ENCODE measurements around the gene DCUN1D1.

DCUN1D1 gene

GRCh38 chr3:182936239-182936917 is 44.0 kb downstream of the DCUN1D1 start:
- Histone ChIP-seq H3K9ac (ENCODE audit: low read length in 2 of 2) (no peak overlapping the region), H3K36me3 (ENCODE audit: control insufficient read depth in 2 of 2, insufficient read depth in 2 of 2, low read length in 2 of 2) (no peaks in the 10 kb centered on the region), H3K9me3 (ENCODE audit: control insufficient read depth in 2 of 2, low read length in 2 of 2) (peaks cover 0 to 3% of the 10 kb centered on the region in 2 donors), H3K27me3 (ENCODE audit: control insufficient read depth in 1 of 2, insufficient read depth in 2 of 2, low read length in 2 of 2) (no peaks in the 10 kb centered on the region), H3K4me1 (ENCODE audit: control insufficient read depth, insufficient read depth, low read length) (no peaks in the 10 kb centered on the region), H3K4me3 (ENCODE audit: low read length in 2 of 2) (no peak overlapping the region), H3K27ac (ENCODE audit: low read length) (no peak overlapping the region)

- Histone ChIP-seq H3K9me3 (ENCODE audit: control insufficient read depth in 2 of 2, low read length in 2 of 2) (peaks cover 0 to 3% of the 10 kb centered on the region in 2 donors), H3K27me3 (ENCODE audit: control insufficient read depth in 1 of 2, insufficient read depth in 2 of 2, low read length in 2 of 2) (no peaks in the 10 kb centered on the region), H3K4me1 (ENCODE audit: control insufficient read depth, insufficient read depth, low read length) (no peaks in the 10 kb centered on the region), H3K9ac (ENCODE audit: low read length in 2 of 2) (no peak overlapping the region), H3K27ac (ENCODE audit: low read length) (no peak overlapping the region), H3K36me3 (ENCODE audit: control insufficient read depth in 2 of 2, insufficient read depth in 2 of 2, low read length in 2 of 2) (no peaks in the 10 kb centered on the region), H3K4me3 (ENCODE audit: low read length in 2 of 2) (no peak overlapping the region)
These were observed 44.5 kb downstream of the DCUN1D1 start for GRCh38 chr3:182935803-182936202.

GRCh38 chr3:182925944-182926337 is 54.4 kb downstream of the DCUN1D1 start:
- Histone ChIP-seq H3K27ac (ENCODE audit: low read length) (no peak overlapping the region), H3K9me3 (ENCODE audit: control insufficient read depth in 2 of 2, low read length in 2 of 2) (no peaks in the 10 kb centered on the region), H3K27me3 (ENCODE audit: control insufficient read depth in 1 of 2, insufficient read depth in 2 of 2, low read length in 2 of 2) (no peaks in the 10 kb centered on the region), H3K9ac (ENCODE audit: low read length in 2 of 2) (no peak overlapping the region), H3K36me3 (ENCODE audit: control insufficient read depth in 2 of 2, insufficient read depth in 2 of 2, low read length in 2 of 2) (no peaks in the 10 kb centered on the region), H3K4me3 (ENCODE audit: low read length in 2 of 2) (no peak overlapping the region), H3K4me1 (ENCODE audit: control insufficient read depth, insufficient read depth, low read length) (no peaks in the 10 kb centered on the region)

GRCh38 chr3:182925330-182925943 is 54.9 kb downstream of the DCUN1D1 start:
- Histone ChIP-seq H3K4me1 (ENCODE audit: control insufficient read depth, insufficient read depth, low read length) (no peaks in the 10 kb centered on the region), H3K36me3 (ENCODE audit: control insufficient read depth in 2 of 2, insufficient read depth in 2 of 2, low read length in 2 of 2) (no peaks in the 10 kb centered on the region), H3K9me3 (ENCODE audit: control insufficient read depth in 2 of 2, low read length in 2 of 2) (no peaks in the 10 kb centered on the region), H3K9ac (ENCODE audit: low read length in 2 of 2) (no peak overlapping the region), H3K27me3 (ENCODE audit: control insufficient read depth in 1 of 2, insufficient read depth in 2 of 2, low read length in 2 of 2) (no peaks in the 10 kb centered on the region), H3K4me3 (ENCODE audit: low read length in 2 of 2) (no peak overlapping the region), H3K27ac (ENCODE audit: low read length) (no peak overlapping the region)

- Histone ChIP-seq H3K9me3 (ENCODE audit: control insufficient read depth in 2 of 2, low read length in 2 of 2) (no peaks in the 10 kb centered on the region), H3K36me3 (ENCODE audit: control insufficient read depth in 2 of 2, insufficient read depth in 2 of 2, low read length in 2 of 2) (peaks cover 0 to 4% of the 10 kb centered on the region in 2 donors), H3K4me3 (ENCODE audit: low read length in 2 of 2) (no peak overlapping the region), H3K4me1 (ENCODE audit: control insufficient read depth, insufficient read depth, low read length) (no peaks in the 10 kb centered on the region), H3K27ac (ENCODE audit: low read length) (no peak overlapping the region), H3K9ac (ENCODE audit: low read length in 2 of 2) (no peak overlapping the region), H3K27me3 (ENCODE audit: control insufficient read depth in 1 of 2, insufficient read depth in 2 of 2, low read length in 2 of 2) (no peaks in the 10 kb centered on the region)
These were observed 58.5 kb downstream of the DCUN1D1 start for GRCh38 chr3:182921665-182922355.

- Histone ChIP-seq H3K4me1 (ENCODE audit: control insufficient read depth, insufficient read depth, low read length) (no peaks in the 10 kb centered on the region), H3K27ac (ENCODE audit: low read length) (no peak overlapping the region), H3K36me3 (ENCODE audit: control insufficient read depth in 2 of 2, insufficient read depth in 2 of 2, low read length in 2 of 2) (peaks cover 0 to 4% of the 10 kb centered on the region in 2 donors), H3K4me3 (ENCODE audit: low read length in 2 of 2) (no peak overlapping the region), H3K9ac (ENCODE audit: low read length in 2 of 2) (no peak overlapping the region), H3K9me3 (ENCODE audit: control insufficient read depth in 2 of 2, low read length in 2 of 2) (no peaks in the 10 kb centered on the region), H3K27me3 (ENCODE audit: control insufficient read depth in 1 of 2, insufficient read depth in 2 of 2, low read length in 2 of 2) (no peaks in the 10 kb centered on the region)
These were observed 59.7 kb downstream of the DCUN1D1 start for GRCh38 chr3:182920515-182921084.

GRCh38 chr3:182919866-182920357 is 60.4 kb downstream of the DCUN1D1 start:
- Histone ChIP-seq H3K9me3 (ENCODE audit: control insufficient read depth in 2 of 2, low read length in 2 of 2) (no peaks in the 10 kb centered on the region), H3K4me3 (ENCODE audit: low read length in 2 of 2) (no peak overlapping the region), H3K4me1 (ENCODE audit: control insufficient read depth, insufficient read depth, low read length) (no peaks in the 10 kb centered on the region), H3K36me3 (ENCODE audit: control insufficient read depth in 2 of 2, insufficient read depth in 2 of 2, low read length in 2 of 2) (peaks cover 0 to 4% of the 10 kb centered on the region in 2 donors), H3K27ac (ENCODE audit: low read length) (no peak overlapping the region), H3K27me3 (ENCODE audit: control insufficient read depth in 1 of 2, insufficient read depth in 2 of 2, low read length in 2 of 2) (no peaks in the 10 kb centered on the region), H3K9ac (ENCODE audit: low read length in 2 of 2) (no peak overlapping the region)

- H3K27me3 ChIP-seq (ENCODE audit: control insufficient read depth in 1 of 2, insufficient read depth in 2 of 2, low read length in 2 of 2): no peaks in the 10 kb centered on the region
- H3K36me3 ChIP-seq (ENCODE audit: control insufficient read depth in 2 of 2, insufficient read depth in 2 of 2, low read length in 2 of 2): peaks cover 0 to 13% of the 10 kb centered on the region in 2 donors
- no peak overlapping the region for H3K27ac ChIP-seq (ENCODE audit: low read length)
- H3K4me1 ChIP-seq (ENCODE audit: control insufficient read depth, insufficient read depth, low read length): no peaks in the 10 kb centered on the region
- H3K4me3 ChIP-seq (ENCODE audit: low read length in 2 of 2): no peak overlapping the region
- no peak overlapping the region for H3K9ac ChIP-seq (ENCODE audit: low read length in 2 of 2)
- no peaks in the 10 kb centered on the region for H3K9me3 ChIP-seq (ENCODE audit: control insufficient read depth in 2 of 2, low read length in 2 of 2)
These were observed 63.2 kb downstream of the DCUN1D1 start for GRCh38 chr3:182917134-182917533.

- Histone ChIP-seq H3K9me3 (ENCODE audit: control insufficient read depth in 2 of 2, low read length in 2 of 2) (no peaks in the 10 kb centered on the region), H3K4me1 (ENCODE audit: control insufficient read depth, insufficient read depth, low read length) (no peaks in the 10 kb centered on the region), H3K4me3 (ENCODE audit: low read length in 2 of 2) (no peak overlapping the region), H3K9ac (ENCODE audit: low read length in 2 of 2) (no peak overlapping the region), H3K36me3 (ENCODE audit: control insufficient read depth in 2 of 2, insufficient read depth in 2 of 2, low read length in 2 of 2) (peaks cover 0 to 13% of the 10 kb centered on the region in 2 donors), H3K27ac (ENCODE audit: low read length) (no peak overlapping the region), H3K27me3 (ENCODE audit: control insufficient read depth in 1 of 2, insufficient read depth in 2 of 2, low read length in 2 of 2) (no peaks in the 10 kb centered on the region)
These were observed 66.0 kb downstream of the DCUN1D1 start for GRCh38 chr3:182914341-182914740.

GRCh38 chr3:182913889-182914288 is 66.4 kb downstream of the DCUN1D1 start:
- Histone ChIP-seq H3K9me3 (ENCODE audit: control insufficient read depth in 2 of 2, low read length in 2 of 2) (no peaks in the 10 kb centered on the region), H3K4me3 (ENCODE audit: low read length in 2 of 2) (no peak overlapping the region), H3K4me1 (ENCODE audit: control insufficient read depth, insufficient read depth, low read length) (no peaks in the 10 kb centered on the region), H3K36me3 (ENCODE audit: control insufficient read depth in 2 of 2, insufficient read depth in 2 of 2, low read length in 2 of 2) (peaks cover 0 to 9% of the 10 kb centered on the region in 2 donors), H3K27me3 (ENCODE audit: control insufficient read depth in 1 of 2, insufficient read depth in 2 of 2, low read length in 2 of 2) (no peaks in the 10 kb centered on the region), H3K27ac (ENCODE audit: low read length) (no peak overlapping the region), H3K9ac (ENCODE audit: low read length in 2 of 2) (no peak overlapping the region)

Measured in stomach smooth muscle (tissue), 2 donors.